Activated T-cell treated with anti-CD3 and anti-CD28 coated beads, Interleukin-2, amount 50 U/mL, for 24 hours (primary cell): Measurements from ENCODE around the gene DCDC2C.

Source experiments
- DNase-seq: peaks from one replicate; pipeline ENCODE4 v3.0.0-alpha.2; 2020
- H3K27ac Mint-ChIP-seq: 2 replicates; pipeline ENCODE4 v1.8.0; 2020; ENCODE audit warnings: mild to moderate bottlenecking, mixed read lengths
- H3K27me3 Mint-ChIP-seq: 2 replicates; pipeline ENCODE4 v1.8.0; 2020; ENCODE audit warnings: mixed read lengths
- H3K36me3 Mint-ChIP-seq: 2 replicates; pipeline ENCODE4 v1.8.0; 2020; ENCODE audit warnings: low read depth, mixed read lengths
- H3K4me1 Mint-ChIP-seq: 2 replicates; pipeline ENCODE4 v1.8.0; 2020; ENCODE audit warnings: low read depth, mixed read lengths
- H3K4me3 Mint-ChIP-seq: 2 replicates; pipeline ENCODE4 v1.8.0; 2020; ENCODE audit warnings: mild to moderate bottlenecking, moderate library complexity, mixed read lengths
- H3K9me3 Mint-ChIP-seq: 2 replicates; pipeline ENCODE4 v1.8.0; 2020; ENCODE audit warnings: mixed read lengths

Gene DCDC2C

DNA sequence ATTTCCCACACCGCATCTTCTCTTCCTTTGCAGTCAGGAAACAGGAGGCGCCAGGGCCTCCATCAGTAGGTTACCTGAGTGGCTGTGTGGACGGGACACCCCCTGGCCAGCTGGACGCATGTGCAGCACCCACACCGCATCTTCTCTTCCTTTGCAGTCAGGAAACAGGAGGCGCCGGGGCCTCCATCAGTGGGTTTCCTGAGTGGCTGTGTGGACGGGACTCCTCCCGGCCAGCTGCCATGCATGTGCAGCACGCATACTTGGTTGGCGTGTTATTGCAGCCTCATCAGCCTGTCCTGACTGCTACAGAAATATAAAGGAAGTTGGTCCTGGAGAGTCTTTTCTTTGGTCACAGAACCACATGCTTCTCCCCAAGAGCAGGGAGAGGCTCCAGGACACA, 74.6 kb downstream of the DCDC2C start:
- Mint-ChIP-seq H3K4me3 (no peak overlapping the region), H3K36me3 (no peaks in the 10 kb centered on the region)

GRCh38 chr2:3778851-3779495, 75.6 kb downstream of the DCDC2C start:
- no peaks in the 10 kb centered on the region for H3K36me3 Mint-ChIP-seq
- no peaks in the 10 kb centered on the region for H3K9me3 Mint-ChIP-seq
- peaks cover 8% of the 10 kb centered on the region for H3K4me1 Mint-ChIP-seq
- no peak overlapping the region for H3K27ac Mint-ChIP-seq
- H3K27me3 Mint-ChIP-seq, result peaks cover 23% of the 10 kb centered on the region
- DNase-seq, result no peak
- H3K4me3 Mint-ChIP-seq, result no peak overlapping the region

More for the DNA sequence above, 74.6 kb downstream of the DCDC2C start:
- Mint-ChIP-seq H3K27ac (no peak overlapping the region), H3K27me3 (peaks cover 23% of the 10 kb centered on the region), H3K9me3 (no peaks in the 10 kb centered on the region), H3K4me1 (peaks cover 8% of the 10 kb centered on the region)
- DNase-seq, result no peak

DNA sequence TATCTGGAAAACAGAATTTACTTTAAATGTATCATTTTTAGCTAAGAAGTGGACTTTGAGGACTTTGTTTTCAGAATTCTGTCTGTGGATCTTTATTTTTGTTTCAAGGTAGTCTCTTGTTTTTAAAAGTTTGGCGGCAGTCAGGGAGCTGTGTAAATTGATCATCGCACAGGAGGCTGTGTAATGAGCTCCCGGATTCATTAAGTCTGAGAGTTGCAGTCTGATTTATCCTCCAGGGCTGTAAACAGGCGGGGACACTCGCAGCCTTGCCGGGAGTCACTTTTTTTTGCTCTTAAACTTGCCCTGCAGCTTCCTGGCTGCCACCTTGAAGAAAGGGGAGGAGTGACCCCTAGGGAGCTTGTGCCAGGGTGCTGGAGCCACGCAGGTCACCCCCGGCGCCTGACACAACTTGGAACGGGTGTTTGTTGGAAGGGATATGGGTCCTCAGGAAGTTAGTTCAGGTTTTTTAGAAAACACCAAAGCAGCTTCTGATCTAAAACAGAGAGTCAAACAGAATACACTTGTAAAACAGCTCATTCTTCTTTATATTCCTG, 76.2 kb downstream of the DCDC2C start:
- Mint-ChIP-seq H3K36me3 (no peaks in the 10 kb centered on the region), H3K4me1 (peaks cover 8% of the 10 kb centered on the region), H3K27ac (no peak overlapping the region), H3K27me3 (peaks cover 23% of the 10 kb centered on the region), H3K9me3 (no peaks in the 10 kb centered on the region), H3K4me3 (no peak overlapping the region)
- no peak for DNase-seq

DNA sequence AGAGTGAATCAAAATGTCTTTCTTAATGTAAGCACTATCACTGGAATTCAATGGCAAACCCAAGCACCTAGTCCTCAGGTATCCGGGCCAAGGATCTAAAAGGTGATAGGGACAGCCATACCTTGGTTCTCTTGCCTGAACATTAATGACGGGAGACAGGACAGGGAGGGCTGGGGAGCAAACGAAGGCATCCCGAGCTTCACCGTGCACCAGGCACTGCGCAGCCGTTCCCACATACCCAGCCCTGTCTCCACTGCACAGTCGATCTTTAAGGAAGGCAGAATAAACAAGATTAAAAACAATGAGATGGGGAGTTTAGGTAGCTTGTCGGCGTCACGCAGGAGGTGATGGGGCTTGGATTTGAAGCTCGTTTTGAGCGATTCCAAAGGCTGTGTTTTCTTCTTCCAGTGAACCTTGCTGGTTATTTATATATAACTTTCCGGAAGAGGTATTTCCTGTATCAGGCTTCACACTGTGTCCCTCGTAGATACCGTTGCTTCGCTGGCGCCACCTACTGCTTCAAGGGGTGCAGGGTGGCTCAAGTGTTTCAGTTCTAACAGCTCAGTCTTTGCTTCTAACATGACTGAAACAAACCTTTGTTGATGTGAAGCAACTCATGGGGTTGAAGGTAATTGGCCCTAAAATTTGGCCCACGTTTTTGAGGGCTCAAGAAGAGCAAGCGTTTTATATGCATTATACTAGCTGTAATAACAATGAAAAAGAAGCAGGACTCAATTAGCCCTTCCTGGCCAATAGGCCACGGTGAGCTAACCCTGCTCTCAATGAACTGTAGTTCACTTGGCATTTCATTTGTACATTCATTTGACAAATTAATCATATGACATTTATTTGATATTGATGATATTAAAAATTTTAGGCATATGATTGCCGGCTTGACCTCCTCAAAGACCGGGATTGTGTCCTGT, 77.4 kb downstream of the DCDC2C start:
- Mint-ChIP-seq H3K27me3 (peaks cover 23% of the 10 kb centered on the region), H3K9me3 (no peaks in the 10 kb centered on the region), H3K36me3 (no peaks in the 10 kb centered on the region), H3K4me1 (peaks cover 8% of the 10 kb centered on the region), H3K4me3 (peak overlapping the region; percentile 7), H3K27ac (peak overlapping the region; percentile 77)
- peak; percentile 54 for DNase-seq

GRCh38 chr2:3784731-3785130, 81.4 kb downstream of the DCDC2C start:
- no peak for DNase-seq
- Mint-ChIP-seq H3K27me3 (no peaks in the 10 kb centered on the region), H3K36me3 (no peaks in the 10 kb centered on the region)

GRCh38 chr2:3785220-3785889, 82.0 kb downstream of the DCDC2C start:
- H3K36me3 Mint-ChIP-seq, result no peaks in the 10 kb centered on the region
- H3K9me3 Mint-ChIP-seq, result no peaks in the 10 kb centered on the region
- no peak overlapping the region for H3K4me3 Mint-ChIP-seq
- H3K27me3 Mint-ChIP-seq, result no peaks in the 10 kb centered on the region
- DNase-seq, result no peak
- H3K27ac Mint-ChIP-seq, result no peak overlapping the region
- H3K4me1 Mint-ChIP-seq, result peaks cover 6% of the 10 kb centered on the region

More at GRCh38 chr2:3784731-3785130, 81.4 kb downstream of the DCDC2C start:
- Mint-ChIP-seq H3K9me3 (no peaks in the 10 kb centered on the region), H3K4me1 (peaks cover 8% of the 10 kb centered on the region), H3K27ac (no peak overlapping the region), H3K4me3 (no peak overlapping the region)

DNA sequence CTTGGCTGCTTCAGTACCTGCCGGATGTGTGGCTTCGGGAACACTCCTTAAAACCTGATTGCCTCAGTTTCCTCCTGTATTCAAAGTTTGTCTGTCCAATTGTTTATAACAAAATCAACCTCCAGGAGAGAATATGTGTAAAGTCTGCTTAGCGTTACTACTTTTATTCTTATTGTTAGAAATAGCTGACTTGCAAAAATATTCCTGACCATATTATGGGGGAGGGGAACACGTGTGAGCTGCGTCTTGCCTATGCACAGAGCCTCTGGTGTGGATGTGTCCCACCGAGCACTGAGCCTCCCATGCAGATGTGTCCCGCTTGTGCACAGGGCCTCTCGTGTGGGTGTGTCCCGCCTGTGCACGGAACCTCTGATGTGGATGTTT, 82.5 kb downstream of the DCDC2C start:
- Mint-ChIP-seq H3K4me3 (no peak overlapping the region), H3K36me3 (no peaks in the 10 kb centered on the region), H3K27me3 (no peaks in the 10 kb centered on the region), H3K9me3 (no peaks in the 10 kb centered on the region), H3K4me1 (peaks cover 1% of the 10 kb centered on the region), H3K27ac (no peak overlapping the region)
- no peak for DNase-seq

- H3K36me3 Mint-ChIP-seq, result no peaks in the 10 kb centered on the region
- no peak overlapping the region for H3K4me3 Mint-ChIP-seq
- H3K27me3 Mint-ChIP-seq, result peaks cover 3% of the 10 kb centered on the region
- H3K9me3 Mint-ChIP-seq, result no peaks in the 10 kb centered on the region
- no peak overlapping the region for H3K27ac Mint-ChIP-seq
- no peak for DNase-seq
- H3K4me1 Mint-ChIP-seq, result no peaks in the 10 kb centered on the region
These were observed 84.4 kb downstream of the DCDC2C start for GRCh38 chr2:3787768-3788167.

DNA sequence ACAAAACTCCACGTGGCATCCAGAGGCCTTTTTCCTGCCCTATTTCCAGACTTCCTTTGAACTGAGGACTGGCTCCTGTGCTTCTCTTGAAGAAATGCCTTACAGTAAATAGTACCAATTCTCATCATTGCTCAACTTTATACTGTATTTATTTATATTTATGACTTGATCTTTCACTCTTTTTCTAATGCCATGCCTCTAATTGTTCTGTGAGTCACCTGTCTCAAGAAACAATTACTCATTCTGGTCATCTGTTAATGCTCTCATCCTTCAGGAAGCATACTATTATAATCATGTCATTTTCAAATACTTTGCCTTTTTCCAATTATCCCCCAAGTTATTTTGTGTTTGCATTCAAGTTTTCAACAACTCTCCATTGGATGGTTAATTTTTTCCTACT, 85.9 kb downstream of the DCDC2C start:
- H3K27ac Mint-ChIP-seq, result no peak overlapping the region
- H3K27me3 Mint-ChIP-seq, result peaks cover 3% of the 10 kb centered on the region
- DNase-seq, result no peak

GRCh38 chr2:3793249-3793648, 89.9 kb downstream of the DCDC2C start:
- Mint-ChIP-seq H3K27me3 (peaks cover 3% of the 10 kb centered on the region), H3K4me1 (no peaks in the 10 kb centered on the region), H3K36me3 (no peaks in the 10 kb centered on the region), H3K9me3 (no peaks in the 10 kb centered on the region), H3K27ac (no peak overlapping the region), H3K4me3 (no peak overlapping the region)
- DNase-seq, result no peak

More for the DNA sequence above, 85.9 kb downstream of the DCDC2C start:
- Mint-ChIP-seq H3K36me3 (no peaks in the 10 kb centered on the region), H3K4me1 (no peaks in the 10 kb centered on the region), H3K9me3 (no peaks in the 10 kb centered on the region), H3K4me3 (no peak overlapping the region)

GRCh38 chr2:3801506-3801905, 98.1 kb downstream of the DCDC2C start:
- H3K27ac Mint-ChIP-seq, result no peak overlapping the region
- no peaks in the 10 kb centered on the region for H3K27me3 Mint-ChIP-seq
- H3K4me3 Mint-ChIP-seq, result no peak overlapping the region
- H3K4me1 Mint-ChIP-seq, result no peaks in the 10 kb centered on the region
- no peak for DNase-seq
- no peaks in the 10 kb centered on the region for H3K9me3 Mint-ChIP-seq
- H3K36me3 Mint-ChIP-seq, result no peaks in the 10 kb centered on the region

- no peak for DNase-seq
- no peaks in the 10 kb centered on the region for H3K4me1 Mint-ChIP-seq
- H3K4me3 Mint-ChIP-seq, result no peak overlapping the region
- no peaks in the 10 kb centered on the region for H3K9me3 Mint-ChIP-seq
- H3K27me3 Mint-ChIP-seq, result no peaks in the 10 kb centered on the region
- no peaks in the 10 kb centered on the region for H3K36me3 Mint-ChIP-seq
- no peak overlapping the region for H3K27ac Mint-ChIP-seq
These were observed 102.0 kb downstream of the DCDC2C start for GRCh38 chr2:3805201-3805939.

DNA sequence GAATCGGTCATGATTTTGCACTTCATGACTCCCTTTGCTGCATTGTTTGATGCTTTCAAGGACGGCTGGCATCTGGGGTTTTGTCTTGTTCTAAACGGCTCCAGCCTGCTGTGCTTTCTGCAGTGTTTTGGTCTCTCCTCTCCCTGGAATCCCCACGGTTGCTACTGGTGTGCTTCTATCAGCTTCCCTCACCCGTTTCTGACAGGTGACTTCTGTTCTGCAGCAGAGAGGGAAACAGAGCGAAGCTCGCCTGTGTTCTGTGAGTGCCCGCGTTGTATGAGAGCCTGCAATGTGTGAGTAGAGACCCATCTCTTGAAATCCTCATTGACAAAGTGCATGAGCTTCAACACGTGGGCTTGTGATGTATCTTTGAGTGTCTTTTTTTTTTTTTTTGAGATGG, 102.8 kb downstream of the DCDC2C start:
- no peaks in the 10 kb centered on the region for H3K4me1 Mint-ChIP-seq
- DNase-seq, result no peak
- H3K27ac Mint-ChIP-seq, result no peak overlapping the region
- no peaks in the 10 kb centered on the region for H3K27me3 Mint-ChIP-seq
- no peaks in the 10 kb centered on the region for H3K36me3 Mint-ChIP-seq
- H3K4me3 Mint-ChIP-seq, result no peak overlapping the region
- peaks cover 2% of the 10 kb centered on the region for H3K9me3 Mint-ChIP-seq

DNA sequence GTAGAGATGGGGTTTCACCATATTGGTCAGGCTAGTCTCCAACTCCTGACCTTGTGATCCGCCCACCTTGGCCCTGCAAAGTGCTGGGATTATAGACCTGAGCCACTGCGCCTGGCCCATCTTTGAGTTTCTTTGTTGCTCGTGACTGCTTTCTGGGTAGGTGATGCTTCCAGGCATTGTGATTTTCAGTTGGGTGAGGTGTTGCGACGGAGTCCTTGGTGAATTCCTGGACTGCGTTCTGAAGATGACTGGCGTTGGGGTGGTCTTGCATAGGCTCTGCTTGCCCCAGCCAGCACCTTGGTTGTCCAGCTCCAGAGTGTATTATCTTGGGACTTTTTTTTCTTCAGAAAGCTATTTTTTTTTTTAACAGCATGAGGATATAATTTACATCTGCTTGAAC, 103.4 kb downstream of the DCDC2C start:
- Mint-ChIP-seq H3K27me3 (no peaks in the 10 kb centered on the region), H3K27ac (no peak overlapping the region), H3K36me3 (no peaks in the 10 kb centered on the region), H3K4me3 (no peak overlapping the region), H3K4me1 (no peaks in the 10 kb centered on the region), H3K9me3 (peaks cover 3% of the 10 kb centered on the region)
- DNase-seq, result no peak
